WTC11 (cell line): Measurements from ENCODE around the gene TSPO. TPM values are rescaled to one million over a fixed set of nuclear protein-coding genes. Genes with fewer than 3 reads are reported as not detected.

Experiments used
- ATAC-seq: fragments of 200-7000 bp; cut with Tn5 transposase; 2 replicates; pipeline ENCODE4 v1.10.0; 2021; ENCODE audit warnings: mild to moderate bottlenecking, moderate library complexity
- CTCF ChIA-PET: fragments of 300-600 bp; sonication (Branson Sonifier 250); formaldehyde crosslinking; loops from one replicate; lab custom pipeline; 2021; ENCODE audit warnings: antibody characterized with exemption; lab: Charles Lee
- POLR2A ChIA-PET: fragments of 350-600 bp; sonication (Branson Sonifier 250); formaldehyde crosslinking; loops from one replicate; lab custom pipeline; 2021; ENCODE audit warnings: antibody characterized with exemption; lab: Charles Lee
- DNase-seq: peaks from one replicate; pipeline ENCODE4 v3.0.0; 2021; ENCODE audit warnings: low spot score
- H3K27ac Mint-ChIP-seq: 2 replicates; pipeline ENCODE4 v1.8.0; 2021; ENCODE audit warnings: mixed read lengths
- H3K27me3 Mint-ChIP-seq: 2 replicates; pipeline ENCODE4 v1.8.0; 2021; ENCODE audit warnings: low read depth, mild to moderate bottlenecking, moderate library complexity, mixed read lengths
- H3K36me3 Mint-ChIP-seq: 2 replicates; pipeline ENCODE4 v1.8.0; 2021; ENCODE audit warnings: mixed read lengths
- H3K4me1 Mint-ChIP-seq: 2 replicates; pipeline ENCODE4 v1.8.0; 2022; ENCODE audit warnings: mixed read lengths
- H3K4me3 Mint-ChIP-seq: 2 replicates; pipeline ENCODE4 v1.8.0; 2021; ENCODE audit warnings: mild to moderate bottlenecking, moderate library complexity, mixed read lengths
- H3K9me3 Mint-ChIP-seq: 2 replicates; pipeline ENCODE4 v1.8.0; 2021; ENCODE audit warnings: mixed read lengths
- JUN ChIP-seq: sonication (generic); formaldehyde crosslinking; IDR thresholded peaks from 2 replicates; pipeline ENCODE4 v1.8.0; 2023; ENCODE audit warnings: mild to moderate bottlenecking, missing genetic modification reagents
- PREB ChIP-seq: sonication (generic); formaldehyde crosslinking; IDR thresholded peaks from 2 replicates; pipeline ENCODE4 v1.8.1; 2022; ENCODE audit warnings: mild to moderate bottlenecking, missing genetic modification reagents, moderate library complexity, borderline replicate concordance
- ZBTB43 ChIP-seq: sonication (generic); formaldehyde crosslinking; IDR thresholded peaks from 2 replicates; pipeline ENCODE4 v1.8.1; 2023; ENCODE audit warnings: mild to moderate bottlenecking, missing genetic modification reagents
- ZNF512 ChIP-seq: sonication (generic); formaldehyde crosslinking; IDR thresholded peaks from 2 replicates; pipeline ENCODE4 v1.8.1; 2022; ENCODE audit warnings: missing genetic modification reagents, borderline replicate concordance
- total RNA-seq: library from RNA; stranded (reverse); gene quantifications from 3 replicates; pipeline ENCODE4 v1.2.3, GENCODE V29; 2021

The TSPO gene
- total RNA-seq, 1 experiment from 2014 or later, result 21.9 TPM

- no peak for TF ChIP-seq PREB (CRISPR knock-in tag)
Measured at GRCh38 chr22:43211941-43212433, 60.6 kb downstream of the TSPO start (continued).

- H3K36me3 Mint-ChIP-seq, result no peaks in the 10 kb centered on the region
- H3K27ac Mint-ChIP-seq, result no peak overlapping the region
- DNase-seq, result no peak
- ChIA-PET CTCF (interaction anchor here (0.6 to 2.5 kb wide), 8 partner anchors 10 to 134 kb away, joined by 3 to 24 read pairs (median 10); partner anchors contain the start of gene TTLL12), POLR2A (interaction anchor here (1.3 kb wide), 1 partner anchor 25 kb away, joined by 4 read pairs; no protein-coding TSS in a partner anchor)
- H3K4me1 Mint-ChIP-seq, result peaks cover 12% of the 10 kb centered on the region
- no peak for TF ChIP-seq JUN (CRISPR knock-in tag)
- TF ChIP-seq ZNF512 (CRISPR knock-in tag), result no peak
- TF ChIP-seq ZBTB43 (CRISPR knock-in tag), result no peak
- no peak for ATAC-seq
- H3K9me3 Mint-ChIP-seq, result no peaks in the 10 kb centered on the region
- H3K27me3 Mint-ChIP-seq, result no peaks in the 10 kb centered on the region
- H3K4me3 Mint-ChIP-seq, result no peak overlapping the region
Measured at GRCh38 chr22:43212434-43212952, 61.1 kb downstream of the TSPO start.

Other genes with a start within 250 kb of the TSPO start
- gene PACSIN2, start 136.4 kb upstream of the TSPO start, total RNA-seq, result 64.1 to 70.5 TPM (median 69.0 TPM) in 3 replicates
- gene TTLL1, start 62.2 kb upstream of the TSPO start, total RNA-seq, result 5.5 to 9.6 TPM (median 8.4 TPM) in 3 replicates
- gene BIK, start 40.8 kb upstream of the TSPO start, total RNA-seq, result 3.0 to 3.9 TPM (median 3.2 TPM) in 3 replicates
- 16.2 to 18.5 TPM (median 16.6 TPM) in 3 replicates for gene MCAT, start 8.2 kb upstream of the TSPO start, total RNA-seq
- 129 to 134 TPM (median 129 TPM) in 3 replicates for gene TTLL12, start 35.6 kb downstream of the TSPO start, total RNA-seq
- gene SCUBE1, start 191.8 kb downstream of the TSPO start, total RNA-seq, result 6.9 to 9.6 TPM (median 7.8 TPM) in 3 replicates